ENCODE results near the gene SPATA2L. TPM values are rescaled to one million over a fixed set of nuclear protein-coding genes. Genes with fewer than 3 reads are reported as not detected.

SPATA2L gene
- total and polyA plus RNA-seq, 2 of the 13 experiments (the other 11 are each of a cell fraction or from before 2014, with no cell fraction given): 9.1 to 20.7 TPM

- peaks cover 62% of the 10 kb centered on the region for H3K4me1 ChIP-seq (ENCODE audit: insufficient read depth, low read length)
- no peaks in the 10 kb centered on the region for H3K36me3 ChIP-seq (replicated peaks in 1 of 2; ENCODE audit: control insufficient read depth in 1 of 2, insufficient read depth in 2 of 2, low read length in 2 of 2)
- TSS peak; percentile 50 for BruUV-seq (replicated peaks)
- ATAC-seq (no peak), DNase-seq (ENCODE audit: low spot score) (no peak), FAIRE-seq (no peak)
- H2AFZ ChIP-seq (ENCODE audit: low read length): no peak within 1 kb of the TSS
- ChIA-PET CTCF (ENCODE audit: low intra/inter-chr PET ratio, low total read pairs) (interaction anchor here (1.3 kb wide), 1 partner anchor 14 kb away, joined by 3 read pairs; no protein-coding TSS in a partner anchor), POLR2A (interaction anchor here (0.7 to 2.7 kb wide), 7 partner anchors 9 to 137 kb away, joined by 3 to 32 read pairs (median 4); partner anchors contain the start of genes CHMP1A and SPATA33)
- H3K27me3 ChIP-seq (ENCODE audit: control insufficient read depth in 1 of 2, insufficient read depth in 2 of 2, low read length in 2 of 2): no peaks in the 10 kb centered on the region
- in situ Hi-C loops (cut with HindIII; ENCODE audit: extremely low pct_ligation_motif_present, low pct_unique_long_range_greater_than_20kb): no loop called here
- intact Hi-C loops (cut with micrococcal nuclease; ENCODE audit: unreplicated experiment): loop anchor here (2.0 kb wide), 2 partner anchors 14 to 16 kb away; partner anchors contain the start of gene SPATA2L
- H3K79me2 ChIP-seq (ENCODE audit: insufficient read depth, low read length): no peaks in the 10 kb centered on the region
- H3K4me3 ChIP-seq (replicated peaks in 1 of 3; ENCODE audit: insufficient read depth in 1 of 3, low read depth in 2 of 3, low read length in 3 of 3): peak within 1 kb of the TSS; percentile 22 to 50 (median 35); a peak in 5 of 6 replicates
- TF ChIP-seq HOXD1 (CRISPR knock-in tag; IDR thresholded peaks at IDR 0.05) (0 out of 2 replicates have a peak, but pooled peaks have one; percentile 34), RBM39 (IDR thresholded peaks at IDR 0.05; ENCODE audit: low read depth, low read length, poor library complexity, severe bottlenecking) (peak; percentile 40), ZFP82 (CRISPR knock-in tag; IDR thresholded peaks at IDR 0.05; ENCODE audit: borderline replicate concordance) (no peak), ZNF557 (CRISPR knock-in tag; IDR thresholded peaks at IDR 0.05) (no peak), ZNF841 (CRISPR knock-in tag; IDR thresholded peaks at IDR 0.05; ENCODE audit: borderline replicate concordance) (0 out of 2 replicates have a peak, but pooled peaks have one; percentile 6), REL (CRISPR knock-in tag; conservative IDR thresholded peaks at IDR 0.05) (0 out of 2 replicates have a peak, but pooled peaks have one; percentile 1), HOXA3 (CRISPR knock-in tag; IDR thresholded peaks at IDR 0.05) (peak; percentile 45; the same call in 1 of the 2 replicates), ZNF572 (CRISPR knock-in tag; IDR thresholded peaks at IDR 0.05) (no peak), AFF4 (CRISPR knock-in tag; IDR thresholded peaks at IDR 0.05) (no peak), ZNF235 (CRISPR knock-in tag; IDR thresholded peaks at IDR 0.05; ENCODE audit: borderline replicate concordance) (0 out of 2 replicates have a peak, but pooled peaks have one; percentile 38), ARHGAP35 (CRISPR knock-in tag; IDR thresholded peaks at IDR 0.05; ENCODE audit: borderline replicate concordance) (0 out of 2 replicates have a peak, but pooled peaks have one; percentile 36), PLSCR1 (CRISPR knock-in tag; IDR thresholded peaks at IDR 0.05; ENCODE audit: borderline replicate concordance) (no peak), AGO2 (optimal IDR thresholded peaks at IDR 0.05; ENCODE audit: low read depth, low read length) (peak; percentile 65)
- TF ChIP-seq, protein P1, sequence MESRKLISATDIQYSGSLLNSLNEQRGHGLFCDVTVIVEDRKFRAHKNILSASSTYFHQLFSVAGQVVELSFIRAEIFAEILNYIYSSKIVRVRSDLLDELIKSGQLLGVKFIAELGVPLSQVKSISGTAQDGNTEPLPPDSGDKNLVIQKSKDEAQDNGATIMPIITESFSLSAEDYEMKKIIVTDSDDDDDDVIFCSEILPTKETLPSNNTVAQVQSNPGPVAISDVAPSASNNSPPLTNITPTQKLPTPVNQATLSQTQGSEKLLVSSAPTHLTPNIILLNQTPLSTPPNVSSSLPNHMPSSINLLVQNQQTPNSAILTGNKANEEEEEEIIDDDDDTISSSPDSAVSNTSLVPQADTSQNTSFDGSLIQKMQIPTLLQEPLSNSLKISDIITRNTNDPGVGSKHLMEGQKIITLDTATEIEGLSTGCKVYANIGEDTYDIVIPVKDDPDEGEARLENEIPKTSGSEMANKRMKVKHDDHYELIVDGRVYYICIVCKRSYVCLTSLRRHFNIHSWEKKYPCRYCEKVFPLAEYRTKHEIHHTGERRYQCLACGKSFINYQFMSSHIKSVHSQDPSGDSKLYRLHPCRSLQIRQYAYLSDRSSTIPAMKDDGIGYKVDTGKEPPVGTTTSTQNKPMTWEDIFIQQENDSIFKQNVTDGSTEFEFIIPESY (CRISPR knock-in tag; IDR thresholded peaks at IDR 0.05): peak; percentile 72
- peaks cover 15% of the 10 kb centered on the region for H3K9me3 ChIP-seq (ENCODE audit: low read length)
- 98% methylated on average over 40 of the region's 67 CpGs for WGBS (ENCODE audit: low lambda C conversion rate)
- H4K20me1 ChIP-seq (ENCODE audit: insufficient read depth, low read length): no peaks in the 10 kb centered on the region
- H3K9ac ChIP-seq (ENCODE audit: insufficient read depth, low read depth, low read length): peak within 1 kb of the TSS; percentile 71
- peak within 1 kb of the TSS; percentile 83 for H3K4me2 ChIP-seq (ENCODE audit: low read depth, low read length)
- peak within 1 kb of the TSS; percentile 89 for H3K27ac ChIP-seq (ENCODE audit: extremely low read length, insufficient read depth, low read length)
Observed at GRCh38 chr16:89686520-89687091, 14.9 kb downstream of the SPATA2L start, which contains the start of gene CDK10. TSS of gene CDK10 (plus strand) at chr16:89686689. CDS start at chr16:89686711, 22 bp downstream.
